HG03066 (cell line): ENCODE measurements around the gene AURKAIP1.

Experiments used
- ATAC-seq: cut with Tn5 transposase; IDR thresholded peaks from one replicate; pipeline ENCODE4 v1.9.1; 2021; ENCODE audit warnings: low read depth; ENCODE audit not compliant: unreplicated experiment

The AURKAIP1 gene

GRCh38 chr1:1336446-1336845, 38.6 kb downstream of the AURKAIP1 start:
- no peak for ATAC-seq

- no peak for ATAC-seq
Measured at GRCh38 chr1:1335792-1336248, 39.2 kb downstream of the AURKAIP1 start.

GRCh38 chr1:1335283-1335682, 39.7 kb downstream of the AURKAIP1 start:
- no peak for ATAC-seq

- no peak for ATAC-seq
Measured at GRCh38 chr1:1334835-1335234, 40.2 kb downstream of the AURKAIP1 start.

- ATAC-seq, result no peak
Measured at GRCh38 chr1:1333551-1334241, 41.3 kb downstream of the AURKAIP1 start.

GRCh38 chr1:1332774-1333480, 42.1 kb downstream of the AURKAIP1 start:
- no peak for ATAC-seq

- ATAC-seq, result no peak
Measured at GRCh38 chr1:1332031-1332755, 42.8 kb downstream of the AURKAIP1 start.

GRCh38 chr1:1331068-1331965, 43.7 kb downstream of the AURKAIP1 start, which contains the start of gene TAS1R3:
TSS of gene TAS1R3 (plus strand) at chr1:1331280. CDS start at chr1:1331346, 66 bp downstream.
- ATAC-seq, result no peak

GRCh38 chr1:1330366-1331067, 44.5 kb downstream of the AURKAIP1 start:
- no peak for ATAC-seq

GRCh38 chr1:1329304-1330210, 45.5 kb downstream of the AURKAIP1 start:
- ATAC-seq, result no peak

- ATAC-seq, result no peak
Measured at GRCh38 chr1:1328254-1328653, 46.8 kb downstream of the AURKAIP1 start.

- no peak for ATAC-seq
Measured at GRCh38 chr1:1327291-1327690, 47.7 kb downstream of the AURKAIP1 start.

- ATAC-seq, result no peak
Measured at GRCh38 chr1:1326075-1326605, 48.9 kb downstream of the AURKAIP1 start.

GRCh38 chr1:1325288-1326074, 49.5 kb downstream of the AURKAIP1 start:
- no peak for ATAC-seq

GRCh38 chr1:1324524-1325287, 50.3 kb downstream of the AURKAIP1 start, which contains the start of the genes CPTP and INTS11:
TSS of gene CPTP (plus strand) at chr1:1324802. CDS start at chr1:1326911, 2,109 bp downstream.
TSS of gene INTS11 (minus strand) at chr1:1324660. CDS start at chr1:1324608, 52 bp downstream.
- ATAC-seq, result peak; percentile 70

- no peak for ATAC-seq
Measured at GRCh38 chr1:1324084-1324523, 50.9 kb downstream of the AURKAIP1 start.
